ENCODE data around the gene TYK2.

DNA sequence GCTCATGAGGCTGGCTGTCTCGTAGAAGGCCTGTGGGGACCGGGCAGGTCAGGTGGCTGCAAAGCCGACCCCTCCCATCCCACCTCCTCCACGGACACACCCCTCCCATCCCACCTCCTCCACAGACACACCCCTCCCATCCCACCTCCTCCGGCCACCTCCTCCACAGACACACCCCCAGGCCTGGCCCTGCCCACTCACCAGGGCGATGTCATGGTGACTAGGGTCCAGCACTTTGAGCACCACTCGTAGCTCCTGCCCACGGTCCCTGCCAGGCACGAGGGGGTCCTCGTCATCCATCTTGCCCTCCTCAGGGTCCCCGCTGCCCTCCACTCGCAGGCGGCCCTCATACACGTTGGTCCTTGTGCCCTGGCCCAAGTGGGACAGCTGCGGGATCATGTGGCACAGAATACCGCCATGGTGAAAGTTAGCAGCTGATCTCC is 18.8 kb downstream of the TYK2 start:
- no peak for TF ChIP-seq POLR2A (IDR thresholded peaks at IDR 0.05)
- TF ChIP-seq, protein P1, sequence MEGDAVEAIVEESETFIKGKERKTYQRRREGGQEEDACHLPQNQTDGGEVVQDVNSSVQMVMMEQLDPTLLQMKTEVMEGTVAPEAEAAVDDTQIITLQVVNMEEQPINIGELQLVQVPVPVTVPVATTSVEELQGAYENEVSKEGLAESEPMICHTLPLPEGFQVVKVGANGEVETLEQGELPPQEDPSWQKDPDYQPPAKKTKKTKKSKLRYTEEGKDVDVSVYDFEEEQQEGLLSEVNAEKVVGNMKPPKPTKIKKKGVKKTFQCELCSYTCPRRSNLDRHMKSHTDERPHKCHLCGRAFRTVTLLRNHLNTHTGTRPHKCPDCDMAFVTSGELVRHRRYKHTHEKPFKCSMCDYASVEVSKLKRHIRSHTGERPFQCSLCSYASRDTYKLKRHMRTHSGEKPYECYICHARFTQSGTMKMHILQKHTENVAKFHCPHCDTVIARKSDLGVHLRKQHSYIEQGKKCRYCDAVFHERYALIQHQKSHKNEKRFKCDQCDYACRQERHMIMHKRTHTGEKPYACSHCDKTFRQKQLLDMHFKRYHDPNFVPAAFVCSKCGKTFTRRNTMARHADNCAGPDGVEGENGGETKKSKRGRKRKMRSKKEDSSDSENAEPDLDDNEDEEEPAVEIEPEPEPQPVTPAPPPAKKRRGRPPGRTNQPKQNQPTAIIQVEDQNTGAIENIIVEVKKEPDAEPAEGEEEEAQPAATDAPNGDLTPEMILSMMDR (IDR thresholded peaks at IDR 0.05) = no peak
- no peak for TF ChIP-seq EP300 (IDR thresholded peaks at IDR 0.05)

Data from tibial nerve (tissue), 4 donors.